ENCODE measurements around the gene USP6. TPM values are rescaled to one million over a fixed set of nuclear protein-coding genes. Genes with fewer than 3 reads are reported as not detected.

Gene USP6
- total RNA-seq, 1 experiment from 2014 or later, result 0.10 TPM

GRCh38 chr17:5121186-5121841 lies 5.5 kb downstream of the USP6 start:
- BruUV-seq (replicated peaks), result no TSS peak
- Histone ChIP-seq H2AFZ (ENCODE audit: low read depth, low read length, poor library complexity, severe bottlenecking) (no peak overlapping the region), H3K27me3 (ENCODE audit: insufficient read depth, low read length) (0 out of 2 replicates have a peak, but pooled peaks cover 4% of the 10 kb centered on the region), H3K36me3 (ENCODE audit: control insufficient read depth in 1 of 2, insufficient read depth in 2 of 2, low read length in 2 of 2) (no peaks in the 10 kb centered on the region), H3K9me3 (ENCODE audit: control insufficient read depth in 1 of 2, insufficient read depth in 1 of 2, low read depth in 1 of 2, low read length in 2 of 2) (no peaks in the 10 kb centered on the region), H3K4me1 (ENCODE audit: control insufficient read depth in 1 of 2, insufficient read depth in 2 of 2, low read length in 2 of 2) (no peaks in the 10 kb centered on the region), H3K9me2 (ENCODE audit: insufficient read depth) (no peaks in the 10 kb centered on the region), H3K79me2 (ENCODE audit: insufficient read depth, low read length) (no peaks in the 10 kb centered on the region), H3K27ac (ENCODE audit: low read depth, low read length) (no peak overlapping the region), H4K20me1 (ENCODE audit: insufficient read depth) (no peaks in the 10 kb centered on the region), H3K4me2 (ENCODE audit: low read length) (no peak overlapping the region), H3K9ac (ENCODE audit: low read length) (no peak overlapping the region), H3K4me3 (replicated peaks in 1 of 2; ENCODE audit: low read depth in 1 of 2, low read length in 2 of 2) (no peak overlapping the region)
- intact Hi-C loops (cut with micrococcal nuclease), result no loop called here
- ChIA-PET POLR2A (no interaction called here), RAD21 (ENCODE audit: low non-redundant PET in 1 of 2, low total read pairs in 2 of 2, uncharacterized antibody in 2 of 2, unreplicated experiment in 2 of 2) (no interaction called here), CTCF (no interaction called here)
- ATAC-seq (no peak), DNase-seq (ENCODE audit: low read depth, low spot score) (no peak)
- TF ChIP-seq EGR1 (IDR thresholded peaks at IDR 0.05; ENCODE audit: low read depth) (no peak), POLR2A (IDR thresholded peaks at IDR 0.05; ENCODE audit: borderline replicate concordance, extremely low read depth, insufficient read depth, insufficient read length) (no peak), REST (IDR thresholded peaks at IDR 0.05; ENCODE audit: low read depth) (no peak), CTCF (IDR thresholded peaks at IDR 0.05 in 2 of 3, conservative IDR thresholded peaks at IDR 0.05 in 1 of 3; ENCODE audit: borderline replicate concordance in 1 of 3, insufficient read depth in 1 of 3, low read depth in 2 of 3, low read length in 2 of 3) (no peak), MAX (IDR thresholded peaks at IDR 0.05) (no peak), EZH2 (IDR thresholded peaks at IDR 0.05) (no peak), SP1 (IDR thresholded peaks at IDR 0.05; ENCODE audit: low read depth) (no peak), CBX3 (IDR thresholded peaks at IDR 0.05; ENCODE audit: low read depth) (no peak), SRF (IDR thresholded peaks at IDR 0.05; ENCODE audit: low read depth) (no peak), ZNF274 (IDR thresholded peaks at IDR 0.05; ENCODE audit: low read depth, low read length) (no peak), ELF1 (IDR thresholded peaks at IDR 0.05; ENCODE audit: borderline replicate concordance, low read depth) (no peak), ZFX (IDR thresholded peaks at IDR 0.05) (no peak), ZBTB33 (IDR thresholded peaks at IDR 0.05; ENCODE audit: extremely low read depth, insufficient replicate concordance, low read length) (no peak), EZH2phosphoT487 (IDR thresholded peaks at IDR 0.05; ENCODE audit: borderline replicate concordance) (no peak), JUND (IDR thresholded peaks at IDR 0.05) (no peak)
